T-helper 22 cell (primary cell): ENCODE data around the gene BUB1.
"Not testable (repeated sequence)": the region's sequence is repeated elsewhere in the genome, so short reads cannot be mapped to it uniquely, and the experiment has no call there.

Experiments used
- DNase-seq: peaks from one replicate; pipeline ENCODE4 v3.0.0-alpha.2; 2020; ENCODE audit warnings: low read depth

The BUB1 gene

DNA sequence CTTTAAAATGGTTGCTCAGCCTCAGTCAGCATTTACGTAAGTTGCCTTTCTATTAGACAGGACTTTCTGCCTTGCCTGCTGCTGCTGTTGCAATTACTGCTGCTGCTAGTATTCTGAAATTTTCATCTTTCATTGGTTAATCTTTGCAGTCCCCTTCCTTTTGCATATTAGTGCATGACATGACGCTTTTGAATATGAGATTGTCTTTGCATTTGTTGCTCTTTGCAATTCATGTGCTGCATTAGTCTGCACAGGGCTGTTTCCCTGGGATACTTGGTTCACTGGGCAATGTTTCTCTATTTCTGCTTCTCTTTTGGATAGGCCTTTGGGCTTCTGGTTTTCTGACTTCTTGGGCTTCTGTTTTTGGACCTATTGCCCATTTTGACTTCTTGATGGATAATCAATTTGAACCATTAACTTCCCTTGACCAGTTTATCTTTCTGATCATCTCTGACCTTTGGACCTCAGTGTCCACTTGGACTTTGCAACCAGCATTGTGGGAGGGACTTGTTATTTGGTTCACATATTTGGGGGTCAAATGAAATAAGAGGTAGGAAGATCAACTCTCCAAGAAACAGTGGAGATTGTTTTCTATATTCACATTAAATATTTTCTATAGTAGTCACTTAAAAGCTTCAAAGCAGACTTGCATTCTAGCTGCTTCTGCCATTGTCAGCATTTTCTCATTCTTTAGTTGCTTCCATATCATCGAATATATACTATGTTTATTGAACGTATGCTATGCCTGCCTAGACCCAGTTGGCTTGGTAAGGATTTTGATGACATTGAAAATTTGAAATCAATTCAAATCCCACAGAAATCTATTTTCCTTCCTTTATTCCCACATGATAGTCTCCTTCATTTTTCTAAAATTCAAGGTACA is 12.5 kb upstream of the BUB1 start:
- no peak for DNase-seq

DNA sequence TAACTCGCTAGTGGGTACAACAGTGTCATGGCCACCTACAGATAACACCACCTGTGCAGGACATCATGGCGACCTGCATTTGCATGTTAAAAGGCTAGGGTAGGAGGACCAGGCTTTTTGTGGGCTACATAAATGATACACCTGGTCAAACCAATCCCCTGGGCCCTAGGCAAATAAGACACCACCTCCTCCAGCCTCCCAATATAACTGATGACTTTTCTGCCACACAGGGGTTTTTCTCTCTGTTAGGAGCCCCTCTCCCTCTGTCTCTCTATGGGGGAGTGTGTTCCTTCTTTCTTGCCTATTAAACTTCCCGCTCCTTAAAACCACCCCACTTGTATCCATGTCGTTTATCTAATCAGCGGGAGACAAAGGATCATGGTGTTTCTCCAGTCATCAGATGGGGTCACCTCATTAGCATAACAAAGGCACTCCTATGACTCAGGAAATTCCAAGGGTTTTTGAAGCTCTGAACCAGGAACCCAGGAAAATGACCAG is 10.8 kb upstream of the BUB1 start:
- DNase-seq: no peak

DNA sequence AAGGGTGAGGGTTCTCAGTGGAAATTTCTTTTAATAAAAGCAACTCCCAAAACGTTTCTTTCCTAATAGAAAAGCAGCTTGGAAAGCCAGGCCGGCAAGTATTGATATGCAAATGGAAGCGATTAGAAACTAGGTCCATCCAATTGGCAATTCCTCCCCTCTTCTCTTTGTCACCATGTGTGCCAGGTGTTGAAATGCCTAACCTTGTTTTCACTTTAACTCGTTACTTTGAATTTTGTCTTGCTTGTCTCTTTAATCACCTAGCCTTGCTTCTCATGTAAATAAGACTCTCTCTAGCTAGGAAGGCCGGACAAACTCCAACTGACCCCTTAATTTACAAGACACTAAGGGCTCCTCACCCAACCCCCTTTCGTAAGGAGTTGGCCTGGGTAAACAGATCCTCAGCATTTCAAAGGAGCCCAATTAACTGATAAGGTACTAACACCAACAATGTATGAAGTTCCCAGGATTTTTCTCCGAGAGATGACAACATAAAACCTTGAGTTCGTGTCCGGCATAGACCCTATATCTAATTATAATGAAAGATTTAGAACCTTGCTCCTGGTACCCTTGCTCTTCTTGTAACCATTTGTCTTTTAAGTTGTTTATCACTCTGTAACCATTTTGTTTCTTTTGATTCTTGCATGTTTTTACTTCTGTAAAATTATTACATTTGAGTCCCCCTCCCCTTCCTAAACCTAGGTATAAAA is 10.1 kb upstream of the BUB1 start:
- DNase-seq: not testable (repeated sequence)

DNA sequence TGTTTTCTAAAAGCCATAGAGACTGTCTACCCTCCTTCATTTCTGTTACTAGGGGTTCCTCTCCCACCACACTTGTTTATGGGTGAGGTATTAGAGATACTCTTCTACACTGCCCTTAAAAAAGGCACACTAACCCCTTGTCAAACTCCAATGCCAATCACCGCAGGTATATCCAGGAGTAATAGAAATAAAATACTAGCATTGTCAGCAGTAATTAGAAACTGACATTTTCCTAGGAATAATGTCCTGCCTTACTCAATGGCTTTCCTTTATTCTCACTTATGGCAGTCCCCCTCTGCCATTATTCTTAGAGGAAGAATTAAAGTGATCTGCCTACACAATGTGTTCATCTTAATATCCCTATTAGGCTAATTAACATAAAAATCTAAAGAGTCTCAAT is 5.0 kb upstream of the BUB1 start:
- DNase-seq: no peak

DNA sequence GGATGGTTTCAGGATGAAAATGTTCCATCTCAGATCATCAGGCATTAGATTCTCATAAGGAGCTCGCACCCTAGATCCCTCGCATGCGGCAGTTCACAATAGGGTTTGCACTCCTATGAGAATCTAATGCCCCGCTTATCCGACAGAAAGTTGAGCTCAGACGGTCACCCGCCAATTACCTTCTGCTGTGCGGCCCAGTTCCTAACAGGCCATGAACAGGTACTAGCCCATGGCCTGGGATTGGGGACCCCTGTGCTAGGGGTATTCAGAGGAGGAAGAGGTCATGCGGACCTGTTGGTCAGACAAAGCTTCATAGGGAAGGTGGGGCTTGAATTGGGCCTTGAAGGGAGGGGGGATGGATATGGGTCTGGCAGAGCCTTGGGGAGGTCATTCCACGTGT is 4.4 kb upstream of the BUB1 start:
- DNase-seq: no peak

DNA sequence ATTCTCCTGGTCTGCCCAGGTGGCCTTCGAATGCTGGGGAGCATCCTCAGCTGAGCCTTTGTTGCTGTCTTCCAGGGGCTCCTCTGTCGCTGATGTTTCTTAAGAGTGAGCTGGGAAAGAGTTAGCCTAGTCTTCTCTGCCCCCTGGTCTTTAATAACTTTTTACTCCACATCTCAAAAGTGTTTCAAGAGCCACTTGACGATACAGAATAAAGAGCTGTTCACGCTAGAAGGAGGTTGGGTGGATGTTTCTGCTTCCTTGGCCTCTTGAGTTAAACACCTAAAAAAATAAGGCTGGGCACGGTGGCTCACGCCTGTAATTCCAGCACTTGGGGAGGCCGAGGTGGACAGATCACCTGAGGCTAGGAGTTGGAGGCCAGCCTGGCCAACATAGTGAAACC is 2.8 kb upstream of the BUB1 start:
- DNase-seq: no peak

DNA sequence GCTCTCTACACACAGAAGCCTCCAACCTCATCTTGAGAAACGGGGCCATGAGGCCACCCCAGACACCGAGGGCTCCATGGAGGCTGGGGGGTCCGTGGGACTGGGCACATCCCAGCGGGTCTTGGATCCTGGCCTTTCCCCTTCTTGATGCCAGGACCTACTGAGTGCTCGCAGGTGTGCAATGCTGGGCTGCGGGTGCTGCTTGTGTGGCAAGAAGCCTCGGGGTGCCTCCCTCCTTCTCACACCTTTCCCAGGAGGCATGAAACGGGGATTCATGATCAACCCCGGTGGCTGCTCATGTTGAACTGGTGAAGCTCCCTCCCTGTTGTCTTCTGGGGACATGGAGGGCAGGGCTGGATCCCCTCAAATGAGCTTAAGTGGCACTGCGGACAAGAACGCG is 2.0 kb upstream of the BUB1 start:
- DNase-seq: no peak

DNA sequence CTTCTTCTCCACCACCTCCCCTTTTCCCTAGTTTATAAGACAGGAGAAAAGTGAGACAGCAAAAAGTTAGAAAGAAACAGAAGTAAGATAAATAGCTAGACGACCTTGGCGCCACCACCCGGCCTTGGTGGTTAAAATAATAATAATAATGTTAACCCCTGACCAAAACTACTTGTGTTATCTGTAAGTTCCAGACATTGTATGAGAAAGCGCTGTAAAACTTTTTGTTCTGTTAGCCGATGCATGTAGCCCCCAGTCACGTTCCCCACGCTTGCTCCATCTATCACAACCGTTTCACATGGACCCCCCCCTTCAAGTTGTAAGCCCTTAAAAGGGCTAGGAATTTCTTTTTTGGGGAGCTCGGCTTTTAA is 1.5 kb upstream of the BUB1 start:
- DNase-seq: no peak

DNA sequence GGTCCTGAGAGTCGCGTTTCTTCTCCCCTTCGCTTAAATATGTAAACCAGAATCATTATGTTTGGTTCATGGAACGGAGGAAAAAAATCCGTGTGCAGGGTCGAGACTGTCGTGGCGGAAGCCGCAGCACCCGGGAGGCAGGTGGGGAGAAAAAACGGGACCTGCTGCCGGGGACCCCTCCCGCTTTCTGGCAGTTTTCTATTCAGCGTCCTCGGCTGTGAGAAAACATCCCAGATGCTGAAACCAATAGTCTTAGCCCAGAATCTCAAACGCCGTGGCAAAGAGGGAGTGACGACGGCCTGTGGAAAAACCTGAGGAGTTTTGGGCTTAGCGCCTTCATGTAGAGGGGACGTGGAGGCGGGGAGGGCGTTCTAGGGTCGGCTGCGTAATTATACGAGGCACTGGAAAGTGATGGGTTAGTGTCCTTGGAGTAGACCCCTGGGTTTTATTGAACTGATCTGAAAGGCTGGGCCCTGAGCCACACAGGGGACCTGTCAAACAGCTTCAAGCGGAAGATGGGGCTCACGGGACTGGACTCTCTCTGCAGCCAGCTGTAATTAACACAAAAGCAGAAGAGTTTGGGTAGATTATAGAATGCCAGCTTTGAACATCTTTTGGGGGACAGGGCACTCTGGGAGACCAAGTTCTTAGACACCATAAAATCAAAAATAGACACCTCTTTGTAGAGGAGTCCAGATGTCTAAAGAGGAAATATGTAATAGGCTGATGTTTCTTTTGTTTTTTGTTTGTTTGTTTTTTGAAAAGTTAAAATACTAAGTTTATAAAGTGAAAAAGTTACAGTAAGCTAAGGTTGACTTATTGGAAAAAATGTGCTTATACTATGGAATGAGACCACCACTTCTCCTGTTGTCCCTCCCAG is 834 bp upstream of the BUB1 start:
- no peak for DNase-seq

DNA sequence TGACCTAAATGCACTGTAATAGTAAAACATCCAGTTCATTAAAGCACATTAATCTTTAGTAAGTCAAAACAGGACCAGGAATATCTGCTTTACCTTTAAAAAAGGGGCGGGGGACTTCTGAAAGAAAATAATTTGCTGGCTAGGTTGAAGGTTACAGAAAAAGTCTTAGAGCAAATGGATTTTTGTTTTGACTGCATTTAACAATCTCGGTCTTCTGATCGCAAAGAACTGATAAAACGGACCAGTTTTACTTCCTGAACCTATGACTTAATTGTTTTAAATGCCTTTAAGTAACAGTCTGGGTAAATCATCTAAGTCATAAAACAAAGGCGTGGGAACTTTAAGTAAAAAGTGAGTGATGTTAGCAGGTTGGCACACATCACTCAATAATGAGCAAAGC is 783 bp downstream of the BUB1 start:
- DNase-seq: no peak

DNA sequence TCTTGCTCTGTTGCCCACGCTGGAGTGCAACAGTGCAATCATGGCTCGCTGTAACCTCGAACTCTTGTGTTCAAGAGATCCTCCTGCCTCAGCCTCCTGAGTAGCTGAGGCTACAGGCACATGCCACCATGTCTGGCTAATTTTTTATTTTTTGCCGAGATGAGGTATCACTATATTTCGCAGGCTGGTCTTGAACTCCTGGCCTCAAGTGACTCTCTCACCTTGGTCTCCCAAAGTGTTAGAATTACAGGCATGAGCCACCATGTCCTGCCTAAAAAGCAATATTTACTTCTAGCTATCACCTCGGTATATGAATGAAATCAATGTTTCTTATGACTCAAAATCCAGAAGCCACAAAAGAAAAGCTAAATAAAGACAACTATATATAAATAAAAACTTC is 2.2 kb downstream of the BUB1 start:
- no peak for DNase-seq

DNA sequence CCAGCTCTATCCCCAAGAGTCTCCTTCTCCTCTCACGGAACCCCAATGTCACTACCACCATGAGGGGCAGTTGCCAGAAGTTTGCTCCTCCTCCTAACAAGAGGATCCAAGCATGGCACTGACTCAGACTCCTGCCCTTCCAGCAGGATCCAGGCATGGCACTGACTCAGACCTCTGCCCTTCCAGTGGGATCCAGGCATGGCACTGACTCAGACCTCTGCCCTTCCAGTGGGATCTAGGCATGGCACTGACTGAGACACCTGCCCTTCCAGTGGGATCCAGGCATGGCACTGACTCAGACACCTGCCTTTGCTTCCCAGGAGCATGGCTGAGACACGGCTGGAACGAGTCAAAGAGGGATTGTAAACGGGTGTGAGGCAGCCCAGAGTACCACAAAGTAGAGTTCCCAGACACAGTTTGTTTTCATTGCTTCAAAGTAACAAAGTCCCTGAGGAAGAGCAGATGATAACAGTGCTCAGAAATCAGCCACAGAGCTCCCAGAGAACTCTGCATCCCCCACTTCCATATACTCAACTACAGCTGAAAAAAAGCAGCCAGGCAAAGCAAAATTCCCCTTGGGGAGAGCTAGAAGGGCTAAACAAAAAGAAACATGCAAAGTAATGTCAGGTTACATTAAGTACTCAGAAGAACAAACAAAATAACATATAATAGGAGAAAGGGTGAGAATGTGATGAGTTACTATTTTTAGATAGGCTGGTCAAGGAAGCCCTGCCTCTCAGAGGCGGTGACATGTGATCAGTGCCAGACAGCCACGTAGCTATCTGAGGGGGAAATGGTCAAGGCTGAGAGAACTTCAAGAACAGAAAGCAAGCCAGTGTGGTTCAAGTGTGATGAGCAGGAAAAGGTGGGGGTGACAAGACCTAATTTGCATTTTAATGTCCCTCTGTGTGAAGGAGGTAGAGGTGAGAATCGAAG is 3.0 kb downstream of the BUB1 start:
- DNase-seq: no peak

DNA sequence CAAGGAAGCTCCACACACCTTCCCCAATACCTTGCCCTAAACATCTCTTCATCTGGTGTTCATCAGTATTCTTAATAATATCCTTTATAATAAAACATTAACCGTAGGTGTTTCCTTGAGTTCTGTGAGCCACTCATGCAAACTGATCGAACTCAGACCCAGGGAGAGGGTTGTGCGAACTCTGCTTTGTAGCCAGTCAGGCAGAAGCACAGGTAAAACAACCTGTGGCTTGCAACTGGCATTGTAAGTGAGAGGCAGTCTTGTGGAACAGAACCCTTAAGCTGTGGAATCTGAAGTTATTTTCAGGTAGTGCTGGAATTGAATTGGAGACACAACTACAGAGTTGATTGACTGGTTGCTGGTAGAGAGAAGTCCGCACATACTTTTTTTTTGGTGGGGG is 4.7 kb downstream of the BUB1 start:
- DNase-seq: no peak

DNA sequence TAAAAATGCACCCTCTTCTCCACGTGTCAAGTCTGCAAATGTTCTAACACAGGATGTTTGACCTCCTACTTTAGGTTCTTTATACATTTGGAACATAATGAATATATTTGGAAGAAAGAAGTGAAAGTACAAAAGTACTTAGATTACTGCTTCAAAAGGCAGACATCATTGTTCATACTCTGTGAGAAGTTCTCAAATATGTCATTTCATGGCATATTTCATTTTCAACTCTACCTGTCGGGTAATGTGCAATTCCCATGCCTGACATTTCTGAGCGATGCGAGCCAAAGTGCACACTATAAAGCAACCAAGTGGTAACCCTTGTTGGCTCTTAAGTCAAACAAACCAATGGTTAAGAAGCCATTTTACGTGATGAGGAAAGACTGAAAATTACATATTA is 7.0 kb downstream of the BUB1 start:
- no peak for DNase-seq

DNA sequence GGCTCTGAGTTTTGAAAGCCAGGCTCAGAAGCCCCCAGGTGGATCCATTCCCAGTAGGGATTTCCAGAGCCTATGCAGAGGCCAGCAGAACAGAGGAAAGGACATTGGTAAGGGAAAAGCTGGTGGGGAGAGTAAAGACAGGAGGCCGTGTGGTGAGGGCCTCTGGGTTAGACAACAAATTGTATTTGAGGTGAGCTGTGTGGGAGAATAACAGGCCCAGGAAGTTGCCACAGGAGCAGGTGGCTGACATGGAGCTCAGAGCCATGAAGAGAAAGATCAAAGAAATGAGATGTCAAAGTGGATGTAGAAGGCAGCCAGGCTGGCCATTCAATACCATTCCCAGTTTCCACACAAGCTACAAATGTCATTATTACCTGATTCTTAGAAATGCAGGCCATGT is 8.8 kb downstream of the BUB1 start:
- DNase-seq: no peak

DNA sequence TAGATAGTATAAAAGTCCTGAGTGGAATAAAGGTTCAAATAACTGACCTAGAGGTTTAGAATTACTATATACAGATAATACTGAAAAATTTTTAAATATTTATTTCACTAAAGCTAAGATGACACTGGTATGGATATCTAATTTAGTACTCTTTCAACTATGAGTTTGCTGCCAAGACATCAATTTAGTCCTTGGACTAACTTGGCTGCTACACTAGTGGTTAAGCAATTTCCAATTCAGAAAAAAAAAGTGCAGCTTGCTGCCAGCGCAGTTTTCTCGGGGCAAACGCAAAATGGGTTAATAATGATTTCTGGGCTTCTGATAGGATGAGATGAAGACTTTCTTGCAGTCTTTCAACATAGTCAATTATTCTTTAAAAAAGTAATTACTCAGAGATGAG is 10.8 kb downstream of the BUB1 start:
- DNase-seq: no peak

DNA sequence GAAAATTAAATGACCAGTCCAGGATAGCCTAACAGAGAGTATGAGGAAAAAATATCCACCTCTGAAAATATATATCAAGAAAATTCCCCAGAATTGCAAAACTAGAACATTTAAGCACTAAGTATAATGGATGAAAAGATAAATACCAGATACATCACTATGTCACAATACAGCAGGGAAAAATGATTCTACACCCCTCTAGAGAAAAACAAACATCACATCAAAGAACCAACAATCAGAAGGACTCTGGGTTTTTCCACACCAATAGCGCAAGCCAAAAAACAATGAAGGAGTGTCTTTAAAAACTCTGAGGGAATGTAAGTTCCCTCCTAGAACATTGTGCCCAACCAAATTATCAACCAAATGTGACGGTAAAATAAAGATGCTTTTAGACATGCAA is 13.7 kb downstream of the BUB1 start:
- no peak for DNase-seq

DNA sequence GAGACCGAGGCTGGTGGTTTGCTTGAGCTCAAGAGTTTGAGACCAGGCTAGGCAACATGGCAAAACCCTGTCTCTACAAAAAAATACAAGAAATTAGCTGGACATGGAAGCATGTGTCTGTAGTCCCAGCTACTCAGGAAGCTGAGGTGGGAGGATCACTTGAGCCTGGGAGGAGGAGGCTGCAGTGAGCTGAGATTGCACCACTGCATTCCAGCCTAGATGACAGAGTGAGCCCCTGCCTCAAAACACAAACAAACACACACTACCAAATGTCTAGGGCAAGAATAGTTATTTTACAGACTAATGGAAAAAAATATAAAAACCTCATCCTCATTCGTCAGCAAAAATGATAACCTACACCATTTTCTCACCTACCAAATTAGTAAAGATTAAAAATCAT is 15.3 kb downstream of the BUB1 start:
- DNase-seq: no peak

DNA sequence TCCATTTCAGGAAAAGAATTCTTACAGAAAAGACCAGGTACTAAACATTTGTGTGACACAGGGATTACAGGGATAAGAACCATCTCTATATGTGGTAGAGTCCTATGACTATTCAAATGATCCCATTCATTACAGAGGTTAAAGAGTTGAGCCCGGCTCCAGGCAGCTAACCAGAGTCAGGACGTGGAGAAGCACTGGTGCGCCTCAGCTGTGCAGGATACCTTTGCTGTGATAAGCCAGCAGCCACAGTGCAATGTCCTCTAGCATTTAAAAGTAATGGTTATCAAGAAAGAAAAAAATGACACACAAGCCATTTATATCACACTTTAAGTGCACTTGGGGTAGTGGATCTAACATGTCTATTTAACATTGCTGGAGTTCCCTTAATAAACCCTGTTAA is 17.3 kb downstream of the BUB1 start:
- no peak for DNase-seq

DNA sequence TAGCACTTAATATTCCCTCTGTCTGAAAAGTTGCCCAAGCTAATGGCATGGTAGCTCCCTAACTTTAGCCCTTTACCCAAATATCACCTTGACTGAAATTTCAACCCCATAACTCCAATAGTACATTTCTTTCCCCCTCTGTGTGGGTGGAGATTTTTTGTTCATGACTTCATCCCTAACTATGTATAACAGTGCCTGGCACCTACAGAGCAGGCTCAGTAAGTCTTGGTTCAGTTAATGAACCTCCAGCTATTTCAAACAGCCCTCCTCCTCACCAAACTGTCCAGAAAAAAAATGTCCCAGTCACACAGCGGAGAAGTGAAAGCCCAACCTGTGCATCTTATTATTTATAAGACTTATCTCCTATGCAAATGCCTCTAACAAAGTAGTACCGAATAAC is 18.6 kb downstream of the BUB1 start:
- no peak for DNase-seq

DNA sequence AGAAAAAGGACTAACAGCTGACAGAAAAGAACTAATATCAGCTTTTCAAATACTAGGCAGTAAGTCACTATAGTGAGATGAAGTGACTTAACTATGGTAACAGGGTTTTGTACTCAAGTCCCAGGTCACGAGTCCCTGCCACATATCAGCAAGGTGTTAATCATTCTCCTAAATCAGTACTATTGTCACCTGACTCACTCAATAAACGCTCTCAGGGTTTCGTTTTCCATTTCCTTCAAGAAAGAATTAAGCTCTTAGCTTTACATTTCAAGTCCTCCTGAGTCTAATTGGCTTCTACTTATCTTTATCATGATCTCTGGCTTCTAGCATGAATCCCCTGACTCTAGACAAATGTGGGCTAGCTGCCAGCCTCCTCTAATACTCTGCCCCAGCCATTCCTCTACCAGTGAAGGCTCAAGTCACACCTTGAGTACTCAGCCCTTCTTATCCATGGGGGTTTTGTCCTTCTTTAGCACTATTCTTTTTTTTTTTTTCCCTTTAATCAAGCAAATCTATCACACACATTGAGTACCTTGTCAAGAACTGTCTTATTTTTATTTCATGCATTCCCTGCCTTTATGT is 20.0 kb downstream of the BUB1 start:
- no peak for DNase-seq
